ENCODE results near the gene ARID1B.

Gene ARID1B

DNA sequence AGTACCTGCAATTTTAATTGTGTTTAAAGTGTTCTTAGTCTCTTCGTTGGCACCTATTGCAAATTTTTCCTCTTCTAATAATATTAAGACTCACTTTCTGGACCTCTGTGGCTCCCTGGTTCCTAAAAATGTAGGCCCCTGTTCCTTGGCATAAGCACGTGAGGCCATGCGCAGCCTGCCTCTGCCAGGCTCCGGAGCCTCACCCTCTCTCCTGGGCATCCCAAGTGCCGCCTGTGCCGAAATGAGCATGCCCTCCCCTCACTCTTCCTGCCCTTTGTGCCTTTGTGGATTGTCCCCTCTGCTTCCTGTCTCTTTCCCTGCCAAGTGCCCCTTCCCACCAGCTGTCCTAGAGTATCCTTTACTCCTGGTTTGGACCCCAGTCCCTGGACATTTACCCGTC lies 300.1 kb downstream of the ARID1B start:
- TF ChIP-seq ZNF530 (tag by site-specific recombination; IDR thresholded peaks at IDR 0.05; ENCODE audit: low read depth): no peak
- no peak for TF ChIP-seq ZNF585B (tag by site-specific recombination; IDR thresholded peaks at IDR 0.05)
- no peak for TF ChIP-seq ZNF501 (tag by site-specific recombination; IDR thresholded peaks at IDR 0.05)
- TF ChIP-seq ZNF747 (tag by site-specific recombination; IDR thresholded peaks at IDR 0.05): no peak
- no peak for TF ChIP-seq ZNF423 (tag by site-specific recombination; IDR thresholded peaks at IDR 0.05)
- TF ChIP-seq, protein P1, sequence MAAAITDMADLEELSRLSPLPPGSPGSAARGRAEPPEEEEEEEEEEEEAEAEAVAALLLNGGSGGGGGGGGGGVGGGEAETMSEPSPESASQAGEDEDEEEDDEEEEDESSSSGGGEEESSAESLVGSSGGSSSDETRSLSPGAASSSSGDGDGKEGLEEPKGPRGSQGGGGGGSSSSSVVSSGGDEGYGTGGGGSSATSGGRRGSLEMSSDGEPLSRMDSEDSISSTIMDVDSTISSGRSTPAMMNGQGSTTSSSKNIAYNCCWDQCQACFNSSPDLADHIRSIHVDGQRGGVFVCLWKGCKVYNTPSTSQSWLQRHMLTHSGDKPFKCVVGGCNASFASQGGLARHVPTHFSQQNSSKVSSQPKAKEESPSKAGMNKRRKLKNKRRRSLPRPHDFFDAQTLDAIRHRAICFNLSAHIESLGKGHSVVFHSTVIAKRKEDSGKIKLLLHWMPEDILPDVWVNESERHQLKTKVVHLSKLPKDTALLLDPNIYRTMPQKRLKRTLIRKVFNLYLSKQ (tag by site-specific recombination; IDR thresholded peaks at IDR 0.05; ENCODE audit: borderline replicate concordance): no peak
- TF ChIP-seq, protein P2, sequence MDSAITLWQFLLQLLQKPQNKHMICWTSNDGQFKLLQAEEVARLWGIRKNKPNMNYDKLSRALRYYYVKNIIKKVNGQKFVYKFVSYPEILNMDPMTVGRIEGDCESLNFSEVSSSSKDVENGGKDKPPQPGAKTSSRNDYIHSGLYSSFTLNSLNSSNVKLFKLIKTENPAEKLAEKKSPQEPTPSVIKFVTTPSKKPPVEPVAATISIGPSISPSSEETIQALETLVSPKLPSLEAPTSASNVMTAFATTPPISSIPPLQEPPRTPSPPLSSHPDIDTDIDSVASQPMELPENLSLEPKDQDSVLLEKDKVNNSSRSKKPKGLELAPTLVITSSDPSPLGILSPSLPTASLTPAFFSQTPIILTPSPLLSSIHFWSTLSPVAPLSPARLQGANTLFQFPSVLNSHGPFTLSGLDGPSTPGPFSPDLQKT (IDR thresholded peaks at IDR 0.05; ENCODE audit: borderline replicate concordance, low read depth, low read length): no peak
- H3K4me1 ChIP-seq (ENCODE audit: control insufficient read depth, insufficient read depth, low read length): peaks cover 12% of the 10 kb centered on the region
- H3K9me3 ChIP-seq (ENCODE audit: control insufficient read depth, insufficient read depth, low read depth, low read length): no peaks in the 10 kb centered on the region
- no peak overlapping the region for H3K4me3 ChIP-seq (ENCODE audit: low read depth, low read length)
- no peak overlapping the region for H3K27ac ChIP-seq (ENCODE audit: extremely low read depth, low read depth, low read length)
- ChIA-PET POLR2A (no interaction called here), CTCF (interaction anchor here (0.5 kb wide), 1 partner anchor 208 kb away, joined by 3 read pairs; no protein-coding TSS in a partner anchor)
- no peaks in the 10 kb centered on the region for H3K36me3 ChIP-seq (ENCODE audit: control insufficient read depth in 2 of 2, insufficient read depth in 1 of 2, low read length in 2 of 2)

DNA sequence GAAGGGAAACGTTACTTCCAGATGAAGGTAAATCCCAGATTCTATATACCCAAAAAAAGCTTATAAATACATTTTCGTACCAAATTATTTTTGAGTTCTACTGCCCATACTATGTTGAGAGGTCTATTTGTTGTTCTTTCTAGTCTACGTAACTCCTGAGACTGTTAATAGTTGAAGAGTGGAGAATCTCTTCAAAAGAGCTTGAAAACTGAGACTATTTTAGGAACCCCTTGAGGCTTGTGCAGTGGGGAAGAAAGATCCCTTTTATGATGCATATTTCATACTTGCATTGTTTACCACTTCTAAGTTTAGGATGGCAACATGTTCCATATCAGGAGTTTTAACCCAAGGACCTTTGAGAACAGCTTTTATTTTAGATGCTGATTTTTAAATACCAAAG lies 301.1 kb downstream of the ARID1B start:
- CTCF ChIA-PET: interaction anchor here (0.7 to 2.1 kb wide), 2 partner anchors 12 to 183 kb away, joined by 3 to 6 read pairs; no protein-coding TSS in a partner anchor
- POLR2A ChIA-PET: no interaction called here
- Histone ChIP-seq H3K27ac (ENCODE audit: extremely low read depth, low read depth, low read length) (no peak overlapping the region), H3K36me3 (ENCODE audit: control insufficient read depth in 2 of 2, insufficient read depth in 1 of 2, low read length in 2 of 2) (no peaks in the 10 kb centered on the region), H3K4me1 (ENCODE audit: control insufficient read depth, insufficient read depth, low read length) (peaks cover 12% of the 10 kb centered on the region), H3K9me3 (ENCODE audit: control insufficient read depth, insufficient read depth, low read depth, low read length) (no peaks in the 10 kb centered on the region), H3K4me3 (ENCODE audit: low read depth, low read length) (no peak overlapping the region)
- TF ChIP-seq ZBTB7A (tag by site-specific recombination; IDR thresholded peaks at IDR 0.05; ENCODE audit: low read depth): no peak
- TF ChIP-seq, protein P3, sequence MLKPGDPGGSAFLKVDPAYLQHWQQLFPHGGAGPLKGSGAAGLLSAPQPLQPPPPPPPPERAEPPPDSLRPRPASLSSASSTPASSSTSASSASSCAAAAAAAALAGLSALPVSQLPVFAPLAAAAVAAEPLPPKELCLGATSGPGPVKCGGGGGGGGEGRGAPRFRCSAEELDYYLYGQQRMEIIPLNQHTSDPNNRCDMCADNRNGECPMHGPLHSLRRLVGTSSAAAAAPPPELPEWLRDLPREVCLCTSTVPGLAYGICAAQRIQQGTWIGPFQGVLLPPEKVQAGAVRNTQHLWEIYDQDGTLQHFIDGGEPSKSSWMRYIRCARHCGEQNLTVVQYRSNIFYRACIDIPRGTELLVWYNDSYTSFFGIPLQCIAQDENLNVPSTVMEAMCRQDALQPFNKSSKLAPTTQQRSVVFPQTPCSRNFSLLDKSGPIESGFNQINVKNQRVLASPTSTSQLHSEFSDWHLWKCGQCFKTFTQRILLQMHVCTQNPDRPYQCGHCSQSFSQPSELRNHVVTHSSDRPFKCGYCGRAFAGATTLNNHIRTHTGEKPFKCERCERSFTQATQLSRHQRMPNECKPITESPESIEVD (tag by site-specific recombination; IDR thresholded peaks at IDR 0.05): 0 out of 2 replicates have a peak, but pooled peaks have one; percentile 7

DNA sequence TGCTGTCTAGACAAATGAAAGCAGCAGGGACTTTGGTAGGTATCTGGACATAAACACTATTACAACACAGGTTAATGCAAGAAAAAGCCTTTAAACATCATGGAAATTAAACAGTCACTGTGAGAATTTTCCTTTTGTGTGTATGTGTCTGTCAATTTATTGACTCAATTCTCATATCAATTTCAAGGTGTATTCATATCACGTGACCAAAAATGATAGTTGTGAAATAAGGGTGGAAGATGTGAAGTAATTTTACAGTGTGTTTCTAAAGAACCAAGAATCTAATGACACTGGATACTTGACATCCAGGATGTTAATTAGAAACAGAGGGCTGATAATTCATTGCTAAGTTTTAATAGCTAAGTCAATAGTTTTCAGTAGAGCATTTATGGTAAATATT lies 302.1 kb downstream of the ARID1B start:
- ChIA-PET POLR2A (no interaction called here), CTCF (interaction anchor here (0.5 to 2.1 kb wide), 4 partner anchors 9 to 258 kb away, joined by 3 to 6 read pairs (median 3); no protein-coding TSS in a partner anchor)
- H3K4me3 ChIP-seq (ENCODE audit: low read depth, low read length): no peak overlapping the region
- no peaks in the 10 kb centered on the region for H3K36me3 ChIP-seq (ENCODE audit: control insufficient read depth in 2 of 2, insufficient read depth in 1 of 2, low read length in 2 of 2)
- H3K27ac ChIP-seq (ENCODE audit: extremely low read depth, low read depth, low read length): no peak overlapping the region
- H3K9me3 ChIP-seq (ENCODE audit: control insufficient read depth, insufficient read depth, low read depth, low read length): no peaks in the 10 kb centered on the region
- no peak for TF ChIP-seq ZNF214 (tag by site-specific recombination; IDR thresholded peaks at IDR 0.05; ENCODE audit: borderline replicate concordance)
- TF ChIP-seq, protein P3 (tag by site-specific recombination; IDR thresholded peaks at IDR 0.05): peak; percentile 39; the same call in 1 of the 2 replicates
- peaks cover 12% of the 10 kb centered on the region for H3K4me1 ChIP-seq (ENCODE audit: control insufficient read depth, insufficient read depth, low read length)

DNA sequence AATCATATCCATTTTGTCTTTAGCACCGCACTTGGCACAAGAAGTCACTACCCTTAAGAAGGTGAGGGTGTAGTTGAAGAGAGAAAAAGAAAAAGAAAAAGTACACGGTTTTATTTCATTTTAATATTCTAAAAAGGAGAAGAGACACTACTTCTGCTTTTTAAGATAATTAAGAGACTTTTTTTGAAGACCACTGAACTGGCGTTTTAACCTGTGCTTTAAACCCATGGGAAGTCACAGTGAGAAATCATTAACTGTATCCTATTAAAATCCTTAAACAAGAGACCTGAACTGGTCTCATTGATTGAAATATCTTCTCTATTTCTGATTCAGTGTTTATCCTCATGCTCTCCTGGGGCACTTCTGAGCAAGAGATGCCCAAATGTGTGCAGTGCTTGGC lies 302.6 kb downstream of the ARID1B start:
- CTCF ChIA-PET: interaction anchor here (0.5 to 2.1 kb wide), 3 partner anchors 9 to 362 kb away, joined by 3 to 6 read pairs (median 4); no protein-coding TSS in a partner anchor
- Histone ChIP-seq H3K36me3 (ENCODE audit: control insufficient read depth in 2 of 2, insufficient read depth in 1 of 2, low read length in 2 of 2) (no peaks in the 10 kb centered on the region), H3K4me3 (ENCODE audit: low read depth, low read length) (no peak overlapping the region), H3K4me1 (ENCODE audit: control insufficient read depth, insufficient read depth, low read length) (peaks cover 12% of the 10 kb centered on the region), H3K27ac (ENCODE audit: extremely low read depth, low read depth, low read length) (no peak overlapping the region), H3K9me3 (ENCODE audit: control insufficient read depth, insufficient read depth, low read depth, low read length) (no peaks in the 10 kb centered on the region)
- POLR2A ChIA-PET: no interaction called here
- TF ChIP-seq HOXA7 (CRISPR knock-in tag; IDR thresholded peaks at IDR 0.05; ENCODE audit: borderline replicate concordance): no peak
- TF ChIP-seq ZNF624 (tag by site-specific recombination; IDR thresholded peaks at IDR 0.05): no peak
- TF ChIP-seq, protein P4, sequence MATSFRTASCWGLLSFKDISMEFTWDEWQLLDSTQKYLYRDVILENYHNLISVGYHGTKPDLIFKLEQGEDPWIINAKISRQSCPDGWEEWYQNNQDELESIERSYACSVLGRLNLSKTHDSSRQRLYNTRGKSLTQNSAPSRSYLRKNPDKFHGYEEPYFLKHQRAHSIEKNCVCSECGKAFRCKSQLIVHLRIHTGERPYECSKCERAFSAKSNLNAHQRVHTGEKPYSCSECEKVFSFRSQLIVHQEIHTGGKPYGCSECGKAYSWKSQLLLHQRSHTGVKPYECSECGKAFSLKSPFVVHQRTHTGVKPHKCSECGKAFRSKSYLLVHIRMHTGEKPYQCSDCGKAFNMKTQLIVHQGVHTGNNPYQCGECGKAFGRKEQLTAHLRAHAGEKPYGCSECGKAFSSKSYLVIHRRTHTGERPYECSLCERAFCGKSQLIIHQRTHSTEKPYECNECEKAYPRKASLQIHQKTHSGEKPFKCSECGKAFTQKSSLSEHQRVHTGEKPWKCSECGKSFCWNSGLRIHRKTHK (tag by site-specific recombination; IDR thresholded peaks at IDR 0.05): no peak
- TF ChIP-seq ZNF837 (tag by site-specific recombination; IDR thresholded peaks at IDR 0.05): no peak
- no peak for TF ChIP-seq ZNF521 (tag by site-specific recombination; IDR thresholded peaks at IDR 0.05)

All from HEK293 (cell line).